Loucy (cell line): Measurements from ENCODE around the gene GRB2.

ENCODE experiments used
- CTCF ChIP-seq: fragments of 200-600 bp; sonication (generic); conservative IDR thresholded peaks from 2 replicates; pipeline ENCODE4 v1.5.1; 2014; ENCODE audit warnings: mild to moderate bottlenecking, antibody characterized with exemption, low read length
- EZH2phosphoT487 ChIP-seq: fragments of 200-600 bp; IDR thresholded peaks from 2 replicates; pipeline ENCODE4 v1.6.1; 2018; ENCODE audit warnings: antibody characterized with exemption, mild to moderate bottlenecking, moderate library complexity, borderline replicate concordance

DNA sequence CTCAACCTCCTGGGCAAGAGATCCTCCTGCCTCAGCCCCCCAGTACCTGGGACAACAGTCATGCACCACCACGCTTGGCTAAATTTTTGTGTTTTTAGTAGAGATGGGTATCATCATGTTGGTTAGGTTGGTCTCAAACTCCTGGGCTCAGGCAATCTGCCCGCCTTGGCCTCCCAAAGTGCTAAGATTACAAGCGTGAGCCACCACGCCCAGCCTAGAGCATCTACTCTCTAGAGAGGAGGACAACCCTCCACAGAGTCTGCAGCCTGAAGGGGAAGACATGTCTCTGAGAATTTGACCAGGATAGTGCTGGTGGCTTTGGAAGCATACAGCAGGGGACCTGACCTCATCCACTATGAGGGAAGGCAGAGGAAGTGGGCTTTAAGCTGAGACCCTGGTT lies 4.7 kb upstream of the GRB2 start:
- TF ChIP-seq CTCF (no peak), EZH2phosphoT487 (no peak)
